GM18502 (cell line): ENCODE data around the gene RNGTT.

Experiments used
- ATAC-seq: cut with Tn5 transposase; IDR thresholded peaks from one replicate; pipeline ENCODE4 v1.9.1; 2021; ENCODE audit warnings: mild to moderate bottlenecking; ENCODE audit not compliant: unreplicated experiment, poor library complexity

The RNGTT gene

GRCh38 chr6:88671624-88672023 is 291.8 kb downstream of the RNGTT start:
- no peak for ATAC-seq

- ATAC-seq = no peak
Observed at GRCh38 chr6:88670369-88670768, 293.0 kb downstream of the RNGTT start.

DNA sequence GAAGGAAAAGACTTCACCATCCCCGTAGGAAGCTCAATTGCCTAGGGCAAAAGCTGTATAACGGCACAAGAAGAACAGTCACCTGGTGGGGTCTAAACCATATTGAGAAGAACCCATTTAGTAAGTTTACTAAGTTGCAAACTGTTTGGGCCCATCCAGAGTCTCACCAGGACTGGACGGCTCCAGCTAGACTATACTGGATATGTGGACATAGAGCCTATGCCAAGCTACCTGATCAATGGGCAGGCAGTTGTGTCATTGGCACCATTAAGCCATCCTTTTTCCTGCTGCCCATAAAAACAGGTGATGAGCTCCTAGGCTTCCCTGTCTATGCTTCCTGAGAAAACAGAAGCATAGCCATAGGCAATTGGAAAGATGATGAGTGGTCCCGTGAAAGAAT is 293.9 kb downstream of the RNGTT start:
- no peak for ATAC-seq

DNA sequence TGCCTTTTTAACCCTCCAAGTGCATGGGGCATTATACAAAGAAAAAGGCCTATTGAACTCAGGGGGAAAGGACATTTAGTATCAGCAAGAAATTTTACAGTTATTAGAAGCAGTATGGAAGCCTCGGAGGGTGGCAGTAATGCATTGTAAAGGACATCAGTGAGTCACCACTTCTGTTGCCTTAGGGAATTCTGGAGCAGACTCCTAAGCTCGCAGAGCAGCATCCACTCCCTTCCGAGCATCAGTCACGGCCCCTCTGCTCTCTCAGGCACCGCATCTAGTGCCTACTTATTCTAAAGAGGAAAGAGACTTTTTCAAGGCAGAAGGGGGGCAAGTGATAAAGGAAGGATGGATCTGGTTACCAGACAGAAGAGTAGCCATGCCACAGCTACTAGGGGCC is 296.5 kb downstream of the RNGTT start:
- no peak for ATAC-seq

GRCh38 chr6:88665131-88665530 is 298.3 kb downstream of the RNGTT start:
- no peak for ATAC-seq

GRCh38 chr6:88663801-88664200 is 299.6 kb downstream of the RNGTT start:
- ATAC-seq = no peak

DNA sequence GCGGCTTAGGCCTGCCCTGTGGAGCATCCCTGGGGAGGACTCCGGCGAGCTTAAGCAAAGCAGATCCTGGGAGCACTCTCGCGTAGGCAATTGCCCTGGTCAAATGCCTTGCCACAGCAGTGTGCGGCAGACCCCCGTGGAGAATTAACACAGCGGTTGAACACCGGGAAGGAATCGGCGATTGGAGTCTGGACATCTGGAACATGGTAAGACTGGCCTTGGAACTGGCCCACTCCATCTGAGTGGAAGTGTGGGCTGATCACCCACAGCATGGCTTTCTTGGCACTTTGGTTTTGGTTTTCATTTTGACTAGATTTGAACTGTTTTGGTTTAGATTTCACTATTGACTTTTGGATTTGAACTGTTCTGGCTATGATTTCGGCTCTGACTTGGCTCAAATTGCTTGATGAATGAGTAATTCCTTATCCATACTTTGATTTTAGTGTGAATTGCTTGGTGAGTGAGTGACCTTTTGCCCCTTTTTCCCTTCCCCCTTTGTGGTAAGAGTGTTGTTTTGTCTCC is 300.7 kb downstream of the RNGTT start:
- peak; percentile 79 for ATAC-seq

DNA sequence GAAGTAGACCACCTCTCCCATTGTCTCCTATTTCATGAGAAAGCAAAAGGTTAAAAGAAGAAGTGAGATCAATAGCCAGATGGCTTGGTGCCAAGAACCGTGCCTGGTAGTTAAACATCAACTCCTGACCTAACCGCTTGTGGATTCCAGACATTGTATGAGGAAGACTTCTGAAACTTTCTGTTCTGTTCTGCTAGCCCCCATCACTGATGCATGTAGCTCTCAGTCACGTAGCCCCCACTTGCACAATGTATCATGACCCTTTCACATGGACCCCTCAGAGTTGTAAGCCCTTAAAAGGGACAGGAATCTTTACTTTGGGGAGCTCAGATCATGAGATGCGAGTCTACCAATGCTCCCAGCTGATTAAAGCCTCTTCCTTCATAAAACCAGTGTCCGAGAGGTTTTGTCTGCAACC is 301.2 kb downstream of the RNGTT start:
- no peak for ATAC-seq

- no peak for ATAC-seq
Observed at GRCh38 chr6:88661136-88661535, 302.3 kb downstream of the RNGTT start.

- ATAC-seq = no peak
Observed at GRCh38 chr6:88655586-88655985, 307.8 kb downstream of the RNGTT start.

DNA sequence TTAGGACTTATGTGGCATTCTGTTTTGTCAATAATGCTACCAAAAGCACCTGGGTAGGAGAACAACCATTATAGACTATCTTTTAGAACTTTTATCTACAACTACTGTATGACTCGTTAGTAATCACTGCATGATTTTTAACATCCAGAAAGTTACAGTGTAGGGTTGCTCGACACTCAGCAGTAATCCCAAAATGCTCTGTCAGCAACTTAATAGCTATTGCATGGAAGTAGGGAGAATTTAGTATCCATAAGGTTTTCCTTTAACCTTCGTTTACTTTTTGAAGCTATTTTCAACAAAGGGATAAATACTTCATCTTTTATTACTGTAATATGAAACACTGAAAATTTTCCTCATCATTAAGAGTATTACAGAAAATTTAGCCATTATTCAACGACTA is 309.5 kb downstream of the RNGTT start:
- no peak for ATAC-seq

DNA sequence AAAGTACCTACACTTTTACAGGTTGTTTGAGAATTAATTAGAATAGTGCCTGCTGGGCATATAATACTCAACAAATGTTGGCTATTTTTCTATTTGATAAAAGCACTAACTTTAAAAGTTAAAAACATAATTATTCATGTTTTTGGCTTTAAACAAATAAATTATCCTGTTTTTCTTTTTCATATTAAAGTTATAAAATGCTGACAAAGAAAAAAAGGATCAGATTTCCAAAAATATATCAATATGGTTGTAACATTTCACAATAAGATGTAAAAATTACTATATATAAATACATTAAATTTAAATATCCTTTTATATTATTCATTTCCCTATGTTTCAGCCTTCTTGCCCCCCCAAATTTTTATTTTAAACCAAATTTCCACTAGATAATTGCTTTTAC is 312.0 kb downstream of the RNGTT start:
- no peak for ATAC-seq

DNA sequence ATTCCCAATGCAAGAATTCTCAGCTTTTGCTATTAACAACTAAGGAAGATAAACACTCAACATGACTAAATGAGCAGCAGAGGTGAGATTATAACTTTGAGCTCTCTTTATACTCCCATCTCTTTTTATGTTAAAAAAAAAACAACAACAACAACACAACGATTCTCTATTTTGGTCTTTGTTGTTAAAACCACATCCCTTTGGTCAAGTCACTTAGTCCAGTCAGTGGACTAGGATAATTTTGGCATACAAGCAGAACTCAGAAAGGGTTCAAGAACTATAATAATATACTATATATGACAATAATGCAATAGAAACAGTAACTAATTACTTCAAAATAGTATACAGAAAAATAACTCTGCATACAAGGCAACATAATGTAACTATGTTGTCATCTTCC is 312.4 kb downstream of the RNGTT start:
- no peak for ATAC-seq

DNA sequence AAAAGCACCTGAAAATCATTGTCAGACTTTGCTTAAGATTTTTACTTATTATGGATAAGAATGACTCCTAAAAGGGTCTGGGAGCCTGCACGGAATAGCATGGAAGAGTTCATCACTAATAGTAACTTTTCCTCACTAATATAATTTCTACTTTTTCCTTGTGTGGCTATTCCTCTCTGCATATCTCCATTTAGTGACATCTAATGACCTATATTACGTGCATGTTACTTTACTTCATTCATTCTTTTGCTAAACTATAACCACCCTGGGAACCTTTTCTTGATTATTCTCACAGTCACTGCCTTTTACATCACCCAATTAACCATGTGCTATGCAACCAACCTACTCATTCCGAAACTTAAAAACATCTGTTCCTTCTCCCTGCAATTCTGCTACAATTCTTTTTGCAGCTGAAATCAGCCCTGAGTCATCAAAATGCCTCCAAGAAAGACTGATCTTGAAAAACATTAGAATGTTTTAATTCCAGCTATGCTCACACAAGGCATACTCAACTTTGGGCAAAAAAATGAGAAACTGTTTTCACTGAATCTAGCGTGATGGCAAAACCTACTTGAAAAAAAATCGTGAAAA is 313.3 kb downstream of the RNGTT start:
- peak; percentile 95 for ATAC-seq

GRCh38 chr6:88641178-88641903 is 322.1 kb downstream of the RNGTT start:
- ATAC-seq = peak; percentile 95

GRCh38 chr6:88637761-88638545 is 325.5 kb downstream of the RNGTT start:
- no peak for ATAC-seq

DNA sequence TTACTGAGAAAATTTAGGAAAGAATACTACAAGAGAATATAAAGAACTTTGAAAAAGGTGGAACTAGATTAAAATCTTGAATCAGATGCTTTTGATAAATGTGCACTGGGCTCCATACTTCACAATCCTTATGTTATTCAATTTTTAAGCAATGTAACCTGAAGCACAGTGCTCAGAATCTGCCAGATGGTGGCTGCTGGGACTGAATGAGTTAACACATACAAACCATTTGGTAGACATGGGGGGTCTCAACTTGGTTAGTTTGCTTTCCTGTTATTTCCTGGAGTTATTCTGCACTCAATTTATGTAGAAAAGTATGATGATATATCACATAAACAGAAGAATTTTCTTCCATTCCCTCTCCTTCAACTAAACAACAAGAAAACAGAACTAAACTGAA is 326.5 kb downstream of the RNGTT start:
- no peak for ATAC-seq

DNA sequence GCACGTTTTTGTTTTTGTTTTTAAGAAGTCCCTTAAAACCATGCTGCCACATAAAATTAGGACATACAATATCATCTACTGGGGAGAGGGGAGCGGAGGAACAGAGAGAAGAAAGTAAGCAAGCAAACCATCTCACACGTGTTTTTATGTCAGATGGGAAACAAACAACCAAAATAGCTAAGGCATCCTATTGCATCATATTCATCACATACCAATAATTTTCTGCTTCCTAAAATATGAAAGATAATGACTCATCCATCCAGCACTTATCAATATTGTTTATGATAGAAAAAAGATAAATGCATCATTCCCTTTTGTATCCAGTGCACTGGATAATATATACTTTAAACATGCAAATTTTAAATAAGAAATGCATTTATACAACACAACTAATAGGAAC is 329.6 kb downstream of the RNGTT start:
- ATAC-seq = no peak

GRCh38 chr6:88631830-88632229 is 331.6 kb downstream of the RNGTT start:
- no peak for ATAC-seq

GRCh38 chr6:88629838-88630494 is 333.5 kb downstream of the RNGTT start:
- peak; percentile 58 for ATAC-seq

GRCh38 chr6:88626460-88626859 is 337.0 kb downstream of the RNGTT start:
- no peak for ATAC-seq
